ENCODE data around the gene C19orf33. TPM values are rescaled to one million over a fixed set of nuclear protein-coding genes. Genes with fewer than 3 reads are reported as not detected.

C19orf33 gene
- total RNA-seq (2021; ENCODE audit: unreplicated experiment): 135 TPM
- polyA plus RNA-seq (2012): 383 and 389 TPM in 2 replicates
- Bru-seq, nascent RNA: percentile 96 among the genes with signal in this experiment
- percentile 96 among the genes with signal in this experiment for BruChase-seq, experiment 1, labeled RNA remaining after a 6-hour chase
- percentile 94 among the genes with signal in this experiment for BruChase-seq, experiment 2, labeled RNA remaining after a 2-hour chase
- long read RNA-seq, transcript C19orf33-201 (4 exons, 467 nt): major isoform, 38 of 111 reads
- long read RNA-seq, transcript C19orf33-202 (4 exons, 520 nt): minor isoform, 7 of 111 reads
- long read RNA-seq, transcript C19orf33-203 (3 exons, 462 nt): minor isoform, 14 of 111 reads
- long read RNA-seq, partial matches to known transcripts: 15 of 111 reads
- long read RNA-seq, other reads (novel, unspliced or antisense): 35 of 111 reads

- Histone ChIP-seq H3K27me3 (ENCODE audit: insufficient read depth, low read length) (no peaks in the 10 kb centered on the region), H4K20me1 (ENCODE audit: insufficient read depth) (no peaks in the 10 kb centered on the region), H3K4me1 (ENCODE audit: control insufficient read depth in 1 of 2, insufficient read depth in 2 of 2, low read length in 2 of 2) (peaks cover 48 to 63% of the 10 kb centered on the region in 2 experiments), H3K27ac (ENCODE audit: low read depth, low read length) (peak within 1 kb of the TSS; percentile 98), H3K9ac (ENCODE audit: low read length) (peak within 1 kb of the TSS; percentile 100), H3K79me2 (ENCODE audit: insufficient read depth, low read length) (peaks cover 22% of the 10 kb centered on the region), H3K36me3 (ENCODE audit: control insufficient read depth in 1 of 2, insufficient read depth in 2 of 2, low read length in 2 of 2) (peaks cover 10% of the 10 kb centered on the region in 2 experiments; a peak in 3 of 4 replicates), H3K9me3 (ENCODE audit: control insufficient read depth in 1 of 2, insufficient read depth in 1 of 2, low read depth in 1 of 2, low read length in 2 of 2) (no peaks in the 10 kb centered on the region), H2AFZ (ENCODE audit: low read depth, low read length, poor library complexity, severe bottlenecking) (no peak within 1 kb of the TSS), H3K9me2 (ENCODE audit: insufficient read depth) (no peaks in the 10 kb centered on the region), H3K4me2 (ENCODE audit: low read length) (peak within 1 kb of the TSS; percentile 99), H3K4me3 (replicated peaks in 1 of 2; ENCODE audit: low read depth in 1 of 2, low read length in 2 of 2) (peak within 1 kb of the TSS; percentile 91 to 98)
- POLR2A ChIA-PET: interaction anchor here (0.7 to 2.8 kb wide), 11 partner anchors 14 to 546 kb away, joined by 3 to 19 read pairs (median 6); partner anchors contain the start of genes GGN, KCNK6, PSMD8 and SPINT2
- RAD21 ChIA-PET (ENCODE audit: low non-redundant PET in 1 of 2, low total read pairs in 2 of 2, uncharacterized antibody in 2 of 2, unreplicated experiment in 2 of 2): interaction anchor here (0.6 to 2.0 kb wide), 2 partner anchors 60 to 178 kb away, joined by 3 to 8 read pairs; no protein-coding TSS in a partner anchor
- CTCF ChIA-PET: interaction anchor here (1.4 to 1.7 kb wide), 2 partner anchors 32 to 59 kb away, joined by 4 read pairs; partner anchors contain the start of gene CATSPERG
- BruUV-seq (replicated peaks): TSS peak; percentile 79
- peak; percentile 67 for ATAC-seq
- DNase-seq (ENCODE audit: low read depth, low spot score): peak; percentile 84
- intact Hi-C loops (cut with micrococcal nuclease): loop anchor here (1.0 kb wide), 1 partner anchor 39 kb away; the partner anchor contains the start of gene SPINT2
- peak; percentile 60 for TF ChIP-seq JUND (IDR thresholded peaks at IDR 0.05)
- TF ChIP-seq SIN3A (IDR thresholded peaks at IDR 0.05; ENCODE audit: low read depth): peak; percentile 33
- peak; percentile 86 for TF ChIP-seq POLR2AphosphoS5 (IDR thresholded peaks at IDR 0.05; ENCODE audit: low read depth, low read length)
- no peak for TF ChIP-seq ZBTB33 (IDR thresholded peaks at IDR 0.05; ENCODE audit: extremely low read depth, insufficient replicate concordance, low read length)
- peak; percentile 79 for TF ChIP-seq SP1 (IDR thresholded peaks at IDR 0.05; ENCODE audit: low read depth)
- peak; percentile 59; the same call in 1 of the 2 replicates for TF ChIP-seq FOSL1 (IDR thresholded peaks at IDR 0.05; ENCODE audit: low read depth)
- no peak for TF ChIP-seq MAX (IDR thresholded peaks at IDR 0.05)
These were observed at the start of gene C19orf33 for GRCh38 chr19:38303517-38304351. Gene C19orf33, plus strand, starts transcription at chr19:38304251. Its CDS starts 11 bp downstream, at chr19:38304262.
